MV-4-11 (cell line): Measurements from ENCODE around the gene SLC7A9.
"Not testable (repeated sequence)": the region's sequence is repeated elsewhere in the genome, so short reads cannot be mapped to it uniquely, and the experiment has no call there.

Source experiments
- DNase-seq: peaks from one replicate; lab custom pipeline; 2025; lab: John Stamatoyannopoulos, UW

SLC7A9 gene

GRCh38 chr19:32863841-32864240, 5.7 kb downstream of the SLC7A9 start:
- no peak for DNase-seq

GRCh38 chr19:32863301-32863700, 6.3 kb downstream of the SLC7A9 start:
- DNase-seq = no peak

DNA sequence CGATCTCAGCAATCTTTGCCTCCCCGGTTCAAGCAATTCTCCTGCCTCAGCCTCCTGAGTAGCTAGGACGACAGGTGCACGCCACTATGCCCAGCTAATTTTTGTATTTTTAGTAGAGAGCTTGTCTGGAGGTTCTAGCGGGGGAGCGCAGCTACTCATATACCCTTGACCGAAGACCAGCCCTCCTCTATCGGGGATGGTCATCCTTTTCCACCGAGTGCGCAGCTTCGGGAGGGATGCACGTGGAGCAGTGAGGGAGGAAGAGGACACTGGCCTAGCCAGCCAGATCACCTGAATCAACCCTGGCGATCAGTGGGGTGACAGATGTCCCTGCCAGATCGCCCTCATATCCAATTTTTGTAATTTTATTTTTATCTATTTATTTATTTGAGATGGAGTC, 6.8 kb downstream of the SLC7A9 start:
- DNase-seq = no peak

- DNase-seq = no peak
Observed at GRCh38 chr19:32862173-32862572, 7.4 kb downstream of the SLC7A9 start.

DNA sequence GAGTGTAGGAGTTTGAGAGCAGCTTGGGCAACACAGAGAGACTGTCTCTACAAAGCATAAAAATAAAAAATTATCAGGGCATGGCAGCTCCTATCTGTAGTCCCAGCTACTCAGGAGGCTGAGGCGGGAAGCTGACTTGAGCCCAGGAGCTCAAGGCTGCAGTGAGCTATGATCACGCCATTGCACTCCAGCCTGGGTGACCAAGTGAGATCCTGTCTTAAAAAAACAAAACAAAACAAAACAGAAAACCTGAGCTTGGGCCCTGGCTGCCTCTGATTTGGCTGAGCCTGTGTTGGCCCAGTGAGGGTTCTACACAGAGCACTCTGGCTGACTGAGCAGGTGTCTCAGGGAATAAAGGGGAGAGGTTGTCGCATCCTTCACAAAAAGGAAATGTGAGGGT, 8.0 kb downstream of the SLC7A9 start:
- no peak for DNase-seq

GRCh38 chr19:32859591-32859990, 10.0 kb downstream of the SLC7A9 start:
- no peak for DNase-seq

DNA sequence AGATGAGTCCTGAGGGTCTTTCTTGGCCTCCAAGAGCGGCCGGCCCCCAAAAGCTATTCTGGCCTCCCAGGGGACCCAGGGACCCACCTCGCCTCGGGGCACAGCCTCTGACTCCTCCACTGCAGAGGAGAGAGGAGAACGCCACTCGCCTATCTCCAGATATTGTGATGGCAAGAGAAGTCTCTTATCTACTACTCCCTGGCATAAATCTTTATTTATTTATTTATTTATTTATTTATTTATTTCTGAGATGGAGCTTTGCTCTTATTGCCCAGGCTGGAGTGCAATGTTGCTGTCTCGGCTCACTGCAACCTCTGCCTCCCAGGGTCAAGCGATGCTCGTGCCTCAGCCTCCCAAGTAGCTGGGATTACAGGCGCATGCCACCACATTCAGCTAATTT, 11.0 kb downstream of the SLC7A9 start:
- no peak for DNase-seq

DNA sequence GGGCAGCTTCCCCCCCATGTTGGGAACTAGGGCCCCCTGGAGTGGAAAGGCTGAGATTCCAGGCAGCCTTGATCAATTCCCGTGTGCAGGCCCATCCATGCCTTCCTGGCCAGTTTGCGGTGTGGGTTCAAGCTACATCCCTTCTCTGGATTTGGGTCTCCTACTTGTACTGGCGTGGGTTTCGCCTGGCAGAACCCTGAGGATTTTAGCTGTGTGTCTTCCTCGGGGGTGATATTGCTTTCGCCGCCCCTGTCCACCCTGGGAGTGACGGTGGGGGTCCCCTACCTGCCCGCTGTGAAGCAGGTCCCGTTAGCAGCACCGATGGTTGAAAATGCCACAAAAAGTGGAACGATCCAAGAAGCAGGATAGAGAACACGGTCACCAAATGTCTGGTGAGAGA, 11.4 kb downstream of the SLC7A9 start:
- DNase-seq = no peak

DNA sequence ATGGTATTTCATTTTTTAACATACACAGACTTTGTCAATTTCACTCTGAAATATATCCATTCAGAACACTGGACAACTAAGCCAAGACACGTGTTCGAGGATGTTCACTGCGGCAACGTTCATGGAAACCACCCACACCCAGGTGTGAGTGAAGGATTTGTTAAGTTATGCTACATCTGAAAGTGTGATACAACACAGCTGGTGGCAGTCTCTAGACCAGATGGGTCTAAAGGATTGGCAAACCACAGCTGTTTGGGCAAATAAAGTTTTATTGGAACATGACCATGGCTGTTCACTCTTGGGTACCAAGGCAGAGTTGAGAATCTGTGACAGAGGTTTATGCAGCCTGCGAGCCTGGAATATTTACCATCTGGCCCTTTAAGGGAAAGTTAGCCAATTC, 12.0 kb downstream of the SLC7A9 start:
- no peak for DNase-seq

- DNase-seq = not testable (repeated sequence)
Observed at GRCh38 chr19:32856818-32857217, 12.7 kb downstream of the SLC7A9 start.

DNA sequence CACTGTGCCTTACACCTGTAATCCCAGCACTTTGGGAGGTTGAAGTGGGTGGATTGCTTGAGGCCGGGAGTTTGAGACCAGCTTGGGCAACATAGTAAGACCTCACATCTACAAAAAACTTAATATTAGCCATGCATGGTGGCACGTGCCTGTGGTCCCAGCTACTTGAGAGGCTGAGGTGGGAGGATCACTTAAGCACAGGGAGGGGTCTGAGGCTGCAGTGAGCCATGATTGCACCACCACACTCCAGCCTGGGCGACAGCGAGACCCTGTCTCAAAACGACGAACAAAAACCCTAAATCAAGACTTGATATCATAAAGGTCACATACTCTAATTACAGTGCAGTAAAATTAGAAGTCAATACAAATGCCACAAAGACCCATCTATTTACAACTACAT, 17.4 kb downstream of the SLC7A9 start:
- DNase-seq = no peak

- not testable (repeated sequence) for DNase-seq
Observed at GRCh38 chr19:32848035-32848434, 21.5 kb downstream of the SLC7A9 start.

DNA sequence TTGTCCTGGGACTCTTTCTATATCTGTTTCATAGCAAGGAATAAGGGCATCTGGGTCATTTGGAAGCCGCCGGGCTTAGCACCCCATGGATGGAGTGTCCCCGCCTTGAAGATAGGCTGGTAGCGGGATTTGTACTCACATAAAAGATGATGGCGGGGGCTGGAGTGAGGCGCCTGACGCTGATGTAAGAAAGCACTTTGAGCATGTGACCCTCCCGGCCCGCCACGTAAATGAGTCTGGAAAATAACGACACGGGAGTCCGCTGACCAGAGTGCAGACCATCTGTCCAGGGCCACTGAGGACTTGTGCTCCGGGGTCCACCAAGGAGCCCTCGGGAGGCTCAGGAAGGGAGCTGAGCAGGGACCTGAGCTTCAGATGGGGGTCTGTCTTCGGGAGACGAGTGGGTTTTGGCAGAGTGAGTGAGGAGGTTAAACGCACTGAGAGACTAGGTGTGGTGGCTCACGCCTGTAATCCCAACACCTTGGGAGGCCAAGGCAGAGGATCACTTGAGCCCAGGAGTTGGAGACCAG, 25.8 kb downstream of the SLC7A9 start:
- DNase-seq = no peak

- no peak for DNase-seq
Observed at GRCh38 chr19:32842061-32842460, 27.5 kb downstream of the SLC7A9 start.

DNA sequence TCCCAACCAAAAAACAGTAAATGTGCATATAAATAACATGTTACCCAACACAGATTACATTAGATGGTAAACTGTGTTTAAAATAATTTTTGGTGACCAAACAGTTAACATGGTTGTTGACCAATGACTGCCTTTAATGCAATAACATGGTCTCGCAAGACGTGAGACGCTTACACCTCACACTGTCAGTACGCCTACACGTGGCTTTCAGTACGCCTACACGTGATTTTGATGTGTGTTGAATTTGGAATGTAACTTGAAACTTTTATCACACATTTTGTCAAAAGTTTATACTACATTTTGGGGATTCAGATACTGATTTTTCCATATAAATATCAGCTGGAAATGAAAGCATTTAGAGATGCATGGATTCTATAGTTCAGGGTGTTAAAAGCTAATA, 32.0 kb downstream of the SLC7A9 start:
- DNase-seq = no peak

GRCh38 chr19:32833388-32833787, 36.2 kb downstream of the SLC7A9 start:
- not testable (repeated sequence) for DNase-seq

DNA sequence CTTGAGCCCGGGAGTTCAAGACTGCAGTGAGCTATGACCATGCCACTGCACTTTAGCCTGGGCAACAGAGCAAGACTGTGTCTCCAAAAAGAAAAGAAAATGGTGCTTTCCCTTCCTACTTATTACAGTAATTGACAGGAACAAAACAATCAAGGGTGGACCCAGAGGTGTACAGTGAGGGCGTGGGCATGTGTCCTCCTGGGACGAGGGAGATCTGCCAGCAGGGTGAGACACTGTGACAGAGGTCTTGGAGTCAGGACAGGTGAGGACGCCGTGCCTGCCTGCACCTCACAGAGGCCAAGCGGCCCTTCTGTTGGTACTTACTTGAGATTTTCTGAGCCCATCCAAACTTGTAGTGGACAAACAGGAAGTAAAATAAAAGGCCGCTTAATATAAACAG, 36.7 kb downstream of the SLC7A9 start:
- DNase-seq = not testable (repeated sequence)

- DNase-seq = not testable (repeated sequence)
Observed at GRCh38 chr19:32832094-32832493, 37.5 kb downstream of the SLC7A9 start.

DNA sequence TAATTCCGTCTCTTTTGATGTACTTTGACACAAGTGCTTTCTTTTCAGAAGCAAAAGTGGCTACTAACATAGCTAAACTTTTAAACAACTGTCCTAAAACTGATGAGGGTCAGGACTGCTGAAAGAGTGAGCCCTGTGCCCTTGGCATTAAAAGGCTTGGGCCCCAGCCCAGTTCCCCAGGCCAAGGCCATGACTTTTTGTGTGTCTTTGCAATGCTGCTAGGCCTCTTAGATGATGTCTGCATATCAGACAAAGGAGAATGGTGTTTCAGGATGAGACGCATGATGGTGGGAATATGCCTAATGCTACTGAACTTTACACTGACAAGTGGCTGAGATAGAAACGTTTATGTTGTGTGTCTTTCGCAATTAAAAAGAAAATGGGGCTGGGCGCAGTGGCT, 38.0 kb downstream of the SLC7A9 start:
- no peak for DNase-seq

DNA sequence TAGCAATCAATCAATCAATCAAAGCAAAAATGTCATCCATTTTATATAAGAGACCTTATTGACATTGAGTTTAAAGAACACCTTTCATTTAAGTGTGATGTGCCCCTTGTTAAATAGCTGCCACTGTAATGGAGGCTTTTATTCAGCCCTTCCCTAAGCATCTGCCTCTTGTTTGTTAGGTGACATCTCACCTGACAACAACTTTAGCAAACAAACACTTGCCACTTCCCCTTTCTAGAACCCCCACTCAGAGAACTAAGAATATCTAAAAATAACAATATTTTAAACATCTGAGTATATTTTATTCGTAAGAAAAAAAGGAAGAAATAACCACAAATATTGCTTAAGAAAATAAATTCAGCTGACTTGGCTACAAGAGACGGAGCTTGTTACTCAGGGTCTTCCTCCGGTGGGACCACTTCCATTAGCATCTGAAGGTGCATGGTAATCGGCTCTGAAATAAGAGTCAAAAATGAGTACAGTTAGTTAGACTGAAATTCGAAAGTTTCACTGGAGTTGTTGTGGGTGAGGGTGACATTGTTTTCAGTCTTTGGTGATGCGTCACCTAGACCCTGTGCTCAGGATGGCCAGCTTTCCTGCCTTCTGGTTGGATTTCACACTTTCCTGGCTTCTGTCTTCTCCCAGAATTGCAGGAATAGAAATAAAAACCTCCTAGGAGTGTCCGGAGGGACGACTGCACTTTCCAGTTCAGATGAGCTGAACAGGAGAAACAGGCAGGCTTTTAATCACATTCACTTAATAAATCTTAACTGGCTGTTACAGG, 39.1 kb downstream of the SLC7A9 start:
- no peak for DNase-seq

- no peak for DNase-seq
Observed at GRCh38 chr19:32829345-32829896, 40.1 kb downstream of the SLC7A9 start.

DNA sequence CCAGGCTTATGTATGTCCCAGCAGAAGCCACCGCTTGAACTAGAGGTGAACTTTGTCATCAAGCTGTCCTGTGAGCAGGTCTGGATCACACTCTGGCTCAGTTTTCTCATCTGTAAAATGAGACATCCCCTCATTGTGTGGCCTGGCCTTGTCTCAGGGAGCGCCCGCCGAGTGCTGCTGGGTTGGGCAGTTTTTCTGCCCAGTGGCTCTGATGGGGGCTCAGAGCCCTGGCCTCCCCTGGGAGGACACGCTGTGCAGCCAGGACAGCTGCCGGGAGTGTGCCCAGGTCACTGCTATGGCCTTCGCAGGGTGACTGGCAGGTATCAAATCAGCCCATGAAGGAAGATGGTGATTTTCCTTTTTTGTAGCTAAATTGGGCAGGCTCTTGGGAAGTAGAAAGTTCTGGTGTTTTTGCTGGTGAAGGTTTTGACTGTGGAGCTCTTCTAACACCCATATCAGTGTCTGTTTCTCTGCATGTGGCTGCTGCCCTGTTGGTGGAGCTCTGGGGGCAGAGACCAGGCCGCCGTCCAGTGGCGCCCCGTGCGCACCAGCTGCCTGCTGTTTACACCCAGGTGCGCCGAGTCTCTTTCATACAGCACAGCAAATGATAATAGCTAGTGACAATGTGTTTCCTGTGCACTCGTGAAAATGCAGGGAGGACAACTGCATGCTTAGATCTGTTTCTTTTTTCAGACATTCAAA, 40.8 kb downstream of the SLC7A9 start:
- no peak for DNase-seq

DNA sequence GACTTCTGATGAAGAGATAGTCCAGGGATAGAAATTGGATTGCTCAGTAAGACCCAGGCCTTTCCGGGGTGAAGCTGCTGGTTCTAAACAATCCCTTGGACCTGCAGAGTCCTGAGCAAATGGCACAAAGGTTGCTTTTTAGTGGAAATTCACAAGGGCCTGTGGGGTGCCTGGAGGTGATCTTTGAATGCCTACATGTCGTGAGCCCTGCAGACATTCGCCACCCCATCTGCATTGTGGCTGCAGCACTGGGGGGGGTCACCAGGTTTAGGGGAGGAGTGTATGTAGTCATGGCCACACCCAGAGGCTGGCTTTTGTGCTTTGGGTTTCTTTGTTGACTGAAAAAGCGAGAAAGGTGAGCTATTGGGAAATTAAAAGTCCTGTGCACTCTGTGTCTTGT, 41.4 kb downstream of the SLC7A9 start:
- DNase-seq = no peak
